ENCODE measurements around the gene TEX14.

The TEX14 gene

DNA sequence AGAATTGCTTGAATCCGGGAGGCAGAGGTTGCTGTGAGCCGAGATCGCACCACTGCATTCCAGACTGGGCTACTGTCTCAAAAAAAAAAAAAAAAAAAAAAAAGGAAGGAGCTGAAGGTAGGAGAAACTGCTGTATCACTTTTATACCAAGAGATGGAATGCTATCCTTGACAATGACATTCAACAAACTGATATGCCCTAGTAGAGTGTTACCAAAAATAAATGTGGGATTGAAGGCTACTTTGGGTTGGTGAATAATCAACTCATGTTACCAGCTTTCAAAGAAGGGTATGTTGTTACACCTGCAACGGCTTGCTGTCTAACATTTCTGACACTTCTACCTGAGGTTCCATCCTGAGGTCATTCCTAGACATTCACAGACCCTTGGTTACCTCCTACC, 84.9 kb downstream of the TEX14 start:
- Histone ChIP-seq H3K9me3 (ENCODE audit: control insufficient read depth, low read length) (no peaks in the 10 kb centered on the region), H3K27ac (ENCODE audit: low read depth, low read length, severe bottlenecking) (no peak overlapping the region), H3K4me1 (ENCODE audit: control insufficient read depth, insufficient read depth, low read length, poor library complexity, severe bottlenecking) (no peaks in the 10 kb centered on the region), H3K4me3 (ENCODE audit: extremely low read depth, insufficient read depth, low read length, poor library complexity, severe bottlenecking) (no peak overlapping the region), H3K36me3 (ENCODE audit: control insufficient read depth, insufficient read depth, low read length) (no peaks in the 10 kb centered on the region)
- WGBS, 2 experiments (ENCODE audit: insufficient coverage in 2 of 2), result 100% methylated on average over 1 of the region's 4 CpGs

DNA sequence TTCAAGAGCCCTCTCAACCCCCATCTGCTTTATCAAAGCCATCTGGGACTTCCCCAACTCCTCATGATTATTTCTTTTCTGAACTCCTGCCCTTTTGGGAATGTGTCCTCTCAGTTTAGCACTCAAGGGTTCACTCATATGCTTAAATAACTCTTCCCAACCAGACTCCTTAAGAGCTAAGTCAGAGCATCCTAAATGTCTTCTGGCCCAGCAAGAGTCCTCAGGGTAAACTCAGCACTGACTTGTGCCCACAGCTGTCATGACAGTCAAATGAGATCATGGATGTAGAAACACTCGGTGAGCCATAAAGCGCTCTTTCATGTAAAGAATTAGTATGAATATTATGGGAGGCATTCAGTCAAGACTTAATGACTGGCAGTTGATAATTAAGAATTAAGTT, 85.9 kb downstream of the TEX14 start:
- no peaks in the 10 kb centered on the region for H3K36me3 ChIP-seq (ENCODE audit: control insufficient read depth, insufficient read depth, low read length)
- no peak overlapping the region for H3K27ac ChIP-seq (ENCODE audit: low read depth, low read length, severe bottlenecking)
- H3K9me3 ChIP-seq (ENCODE audit: control insufficient read depth, low read length), result no peaks in the 10 kb centered on the region
- H3K4me1 ChIP-seq (ENCODE audit: control insufficient read depth, insufficient read depth, low read length, poor library complexity, severe bottlenecking), result no peaks in the 10 kb centered on the region
- WGBS, 2 experiments (ENCODE audit: insufficient coverage in 2 of 2), result 91 to 100% methylated on average over 2 of the region's 2 CpGs
- no peak overlapping the region for H3K4me3 ChIP-seq (ENCODE audit: extremely low read depth, insufficient read depth, low read length, poor library complexity, severe bottlenecking)

DNA sequence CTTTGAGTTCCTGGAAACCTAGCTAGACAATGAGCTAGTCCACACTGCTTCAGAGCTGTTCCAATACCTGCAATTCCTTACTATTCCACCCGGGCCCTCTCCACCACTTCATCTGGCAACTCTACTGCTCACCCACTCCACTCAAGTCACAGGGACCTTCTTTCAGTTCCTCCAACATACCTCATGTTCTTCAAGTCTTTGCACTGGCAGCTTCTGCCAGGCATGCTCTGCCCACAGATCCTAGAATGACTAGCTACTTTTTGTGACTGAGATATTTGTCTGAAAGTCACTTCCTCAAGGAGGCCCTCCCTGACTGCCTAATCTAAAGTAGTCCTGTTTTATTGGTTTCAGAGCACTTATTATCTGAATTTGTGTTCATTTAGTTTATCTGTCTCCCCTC, 86.4 kb downstream of the TEX14 start:
- 67 to 89% methylated on average over 1 of the region's 1 CpG for WGBS, 2 experiments (ENCODE audit: insufficient coverage in 2 of 2)
- Histone ChIP-seq H3K27ac (ENCODE audit: low read depth, low read length, severe bottlenecking) (no peak overlapping the region), H3K4me3 (ENCODE audit: extremely low read depth, insufficient read depth, low read length, poor library complexity, severe bottlenecking) (no peak overlapping the region), H3K36me3 (ENCODE audit: control insufficient read depth, insufficient read depth, low read length) (no peaks in the 10 kb centered on the region), H3K4me1 (ENCODE audit: control insufficient read depth, insufficient read depth, low read length, poor library complexity, severe bottlenecking) (no peaks in the 10 kb centered on the region), H3K9me3 (ENCODE audit: control insufficient read depth, low read length) (no peaks in the 10 kb centered on the region)

DNA sequence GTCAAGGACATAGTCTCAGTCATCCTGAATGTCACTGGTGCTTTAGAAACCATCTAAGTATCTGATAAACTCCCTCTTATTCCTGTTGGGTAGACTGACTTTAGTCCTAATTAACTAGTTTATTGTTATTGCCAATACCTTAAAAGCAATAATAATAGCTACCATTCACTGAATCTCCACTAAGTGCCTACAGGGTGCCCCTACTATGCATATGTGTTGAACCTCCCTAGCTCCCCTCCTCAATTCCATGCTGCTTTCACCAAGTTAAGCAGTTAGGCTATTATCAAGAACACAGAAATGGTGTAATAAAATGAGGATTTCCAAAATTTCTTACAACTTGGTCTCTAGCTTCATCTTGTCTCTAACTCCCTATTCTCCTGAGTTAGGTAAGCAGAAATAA, 89.9 kb downstream of the TEX14 start:
- Histone ChIP-seq H3K4me1 (ENCODE audit: control insufficient read depth, insufficient read depth, low read length, poor library complexity, severe bottlenecking) (no peaks in the 10 kb centered on the region), H3K36me3 (ENCODE audit: control insufficient read depth, insufficient read depth, low read length) (no peaks in the 10 kb centered on the region), H3K9me3 (ENCODE audit: control insufficient read depth, low read length) (no peaks in the 10 kb centered on the region), H3K27ac (ENCODE audit: low read depth, low read length, severe bottlenecking) (no peak overlapping the region), H3K4me3 (ENCODE audit: extremely low read depth, insufficient read depth, low read length, poor library complexity, severe bottlenecking) (no peak overlapping the region)

DNA sequence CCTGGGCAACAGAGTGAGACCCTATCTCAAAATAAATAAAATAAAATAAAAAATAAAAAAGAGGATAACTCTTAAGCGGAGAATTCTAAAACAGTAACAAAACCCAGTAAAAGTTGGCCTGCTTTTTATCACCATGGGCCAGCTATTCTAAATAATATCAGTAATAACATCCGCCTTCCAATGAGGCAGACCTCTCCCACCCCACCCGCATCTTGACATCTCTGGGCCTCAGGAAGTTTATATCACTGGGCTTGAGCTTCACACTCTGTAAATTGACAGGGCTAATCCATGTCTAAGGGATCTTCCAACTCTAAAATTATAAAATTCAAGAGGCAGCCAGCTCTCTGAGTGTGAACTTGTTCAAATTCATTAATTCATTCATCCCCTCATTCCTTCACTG, 94.5 kb downstream of the TEX14 start:
- Histone ChIP-seq H3K4me3 (ENCODE audit: extremely low read depth, insufficient read depth, low read length, poor library complexity, severe bottlenecking) (no peak overlapping the region), H3K9me3 (ENCODE audit: control insufficient read depth, low read length) (no peaks in the 10 kb centered on the region), H3K27ac (ENCODE audit: low read depth, low read length, severe bottlenecking) (no peak overlapping the region), H3K36me3 (ENCODE audit: control insufficient read depth, insufficient read depth, low read length) (no peaks in the 10 kb centered on the region), H3K4me1 (ENCODE audit: control insufficient read depth, insufficient read depth, low read length, poor library complexity, severe bottlenecking) (no peaks in the 10 kb centered on the region)
- 89 to 100% methylated on average over 3 of the region's 3 CpGs for WGBS, 2 experiments (ENCODE audit: insufficient coverage in 2 of 2)

DNA sequence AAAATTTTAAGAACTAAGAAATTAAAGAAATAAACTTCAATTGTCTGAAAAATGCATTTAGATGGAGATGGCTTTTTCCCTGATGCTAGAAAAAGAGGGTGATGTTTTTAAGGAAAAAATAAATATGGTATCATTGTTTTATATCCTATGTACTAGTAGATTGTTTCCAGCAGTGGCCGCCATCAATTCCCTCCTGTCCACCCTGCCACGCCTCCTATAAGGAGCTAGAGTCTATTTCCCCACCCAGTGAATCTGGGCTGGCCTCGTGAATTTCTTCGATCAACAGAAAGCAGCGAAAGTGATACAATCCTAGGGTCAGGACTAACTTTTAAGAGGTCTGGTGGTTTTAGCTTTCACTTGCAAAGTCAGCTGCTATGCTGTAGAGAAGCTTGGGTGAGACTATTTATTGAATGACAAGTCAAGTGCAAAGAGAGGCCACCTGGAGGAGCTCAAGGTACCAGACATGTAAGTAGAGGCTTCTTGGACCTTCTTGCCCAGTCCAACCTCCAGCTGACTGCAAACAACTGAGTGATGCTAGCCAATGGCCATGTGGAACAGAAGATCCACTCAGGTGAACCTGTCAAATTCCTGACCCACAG, 96.6 kb downstream of the TEX14 start:
- no peaks in the 10 kb centered on the region for H3K4me1 ChIP-seq (ENCODE audit: control insufficient read depth, insufficient read depth, low read length, poor library complexity, severe bottlenecking)
- no peaks in the 10 kb centered on the region for H3K9me3 ChIP-seq (ENCODE audit: control insufficient read depth, low read length)
- WGBS, 2 experiments (ENCODE audit: insufficient coverage in 2 of 2), result 76 to 93% methylated on average over 4 to 5 of the region's 5 CpGs

DNA sequence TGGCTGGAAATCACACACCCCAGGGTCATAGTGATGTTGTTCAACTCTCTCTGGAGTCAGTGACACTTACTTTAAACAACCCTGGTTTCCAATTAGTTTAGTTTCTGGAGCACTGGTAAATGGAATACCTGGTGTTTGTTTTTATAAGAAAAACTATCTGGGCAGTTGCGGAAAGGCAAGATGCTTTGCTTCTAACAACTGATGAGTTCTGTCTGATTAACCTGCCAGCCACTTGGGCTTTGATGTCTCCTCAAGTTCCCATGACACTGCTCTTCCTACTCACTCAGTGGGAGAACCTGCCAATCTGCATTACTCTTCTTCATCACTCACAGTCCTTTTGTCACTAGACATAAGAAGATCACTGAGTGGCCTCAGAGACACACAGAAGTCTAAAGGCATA, 98.7 kb downstream of the TEX14 start:
- WGBS, 2 experiments (ENCODE audit: insufficient coverage in 2 of 2), result 100% methylated on average over 1 of the region's 1 CpG
- no peaks in the 10 kb centered on the region for H3K9me3 ChIP-seq (ENCODE audit: control insufficient read depth, low read length)
- H3K27ac ChIP-seq (ENCODE audit: low read depth, low read length, severe bottlenecking), result no peak overlapping the region
- H3K36me3 ChIP-seq (ENCODE audit: control insufficient read depth, insufficient read depth, low read length), result no peaks in the 10 kb centered on the region
- H3K4me3 ChIP-seq (ENCODE audit: extremely low read depth, insufficient read depth, low read length, poor library complexity, severe bottlenecking), result no peak overlapping the region
- no peaks in the 10 kb centered on the region for H3K4me1 ChIP-seq (ENCODE audit: control insufficient read depth, insufficient read depth, low read length, poor library complexity, severe bottlenecking)

More for the DNA sequence above, 96.6 kb downstream of the TEX14 start:
- Histone ChIP-seq H3K36me3 (ENCODE audit: control insufficient read depth, insufficient read depth, low read length) (no peaks in the 10 kb centered on the region), H3K27ac (ENCODE audit: low read depth, low read length, severe bottlenecking) (no peak overlapping the region), H3K4me3 (ENCODE audit: extremely low read depth, insufficient read depth, low read length, poor library complexity, severe bottlenecking) (no peak overlapping the region)

DNA sequence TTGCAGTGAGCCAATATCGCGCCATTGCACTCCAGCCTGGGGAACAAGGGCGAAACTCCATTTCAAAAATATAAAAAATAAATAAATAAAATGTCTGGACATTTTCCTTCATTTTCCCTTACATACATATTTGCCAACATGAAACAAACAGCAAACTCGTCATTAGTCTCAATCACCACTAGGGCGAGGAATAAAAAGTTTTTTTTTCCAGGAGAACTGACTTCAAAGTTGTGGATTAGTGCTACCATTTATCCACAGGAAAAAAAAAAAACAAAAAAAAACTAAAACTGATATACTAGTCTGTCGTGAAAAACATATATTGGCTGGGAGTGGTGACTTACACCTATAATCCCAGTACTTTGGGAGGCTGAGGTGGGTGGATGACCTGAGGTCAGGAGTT, 100.4 kb downstream of the TEX14 start:
- H3K9me3 ChIP-seq (ENCODE audit: control insufficient read depth, low read length), result no peaks in the 10 kb centered on the region
- WGBS, 2 experiments (ENCODE audit: insufficient coverage in 2 of 2), result 88% methylated on average over 1 of the region's 6 CpGs; no CpG with 5 or more reads in 1 of the 2 experiments

DNA sequence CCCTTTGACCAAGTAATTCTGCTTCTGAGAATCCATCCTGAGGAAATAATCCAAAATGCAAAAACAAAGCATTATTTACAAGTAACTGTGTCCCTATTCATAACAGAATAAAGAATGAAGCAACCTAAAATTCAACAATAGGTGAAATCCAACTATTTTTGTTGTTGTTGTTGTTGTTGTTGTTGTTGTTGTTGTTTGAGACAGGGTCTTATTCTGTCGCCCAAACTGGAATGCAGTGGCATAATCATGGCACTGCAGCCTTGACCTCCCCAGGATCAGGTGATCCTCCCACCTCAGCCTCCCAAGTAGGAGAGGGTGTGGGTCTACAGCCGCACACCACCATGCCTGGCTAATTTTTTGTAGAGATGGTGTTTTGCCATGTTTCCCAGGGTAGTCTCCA, 101.5 kb downstream of the TEX14 start:
- Histone ChIP-seq H3K4me1 (ENCODE audit: control insufficient read depth, insufficient read depth, low read length, poor library complexity, severe bottlenecking) (no peaks in the 10 kb centered on the region), H3K27ac (ENCODE audit: low read depth, low read length, severe bottlenecking) (no peak overlapping the region), H3K4me3 (ENCODE audit: extremely low read depth, insufficient read depth, low read length, poor library complexity, severe bottlenecking) (no peak overlapping the region), H3K36me3 (ENCODE audit: control insufficient read depth, insufficient read depth, low read length) (no peaks in the 10 kb centered on the region), H3K9me3 (ENCODE audit: control insufficient read depth, low read length) (no peaks in the 10 kb centered on the region)
- 88% methylated on average over 1 of the region's 2 CpGs; no CpG with 5 or more reads in 1 of the 2 experiments for WGBS, 2 experiments (ENCODE audit: insufficient coverage in 2 of 2)

More for the DNA sequence above, 100.4 kb downstream of the TEX14 start:
- Histone ChIP-seq H3K4me1 (ENCODE audit: control insufficient read depth, insufficient read depth, low read length, poor library complexity, severe bottlenecking) (no peaks in the 10 kb centered on the region), H3K36me3 (ENCODE audit: control insufficient read depth, insufficient read depth, low read length) (no peaks in the 10 kb centered on the region), H3K27ac (ENCODE audit: low read depth, low read length, severe bottlenecking) (no peak overlapping the region), H3K4me3 (ENCODE audit: extremely low read depth, insufficient read depth, low read length, poor library complexity, severe bottlenecking) (no peak overlapping the region)

DNA sequence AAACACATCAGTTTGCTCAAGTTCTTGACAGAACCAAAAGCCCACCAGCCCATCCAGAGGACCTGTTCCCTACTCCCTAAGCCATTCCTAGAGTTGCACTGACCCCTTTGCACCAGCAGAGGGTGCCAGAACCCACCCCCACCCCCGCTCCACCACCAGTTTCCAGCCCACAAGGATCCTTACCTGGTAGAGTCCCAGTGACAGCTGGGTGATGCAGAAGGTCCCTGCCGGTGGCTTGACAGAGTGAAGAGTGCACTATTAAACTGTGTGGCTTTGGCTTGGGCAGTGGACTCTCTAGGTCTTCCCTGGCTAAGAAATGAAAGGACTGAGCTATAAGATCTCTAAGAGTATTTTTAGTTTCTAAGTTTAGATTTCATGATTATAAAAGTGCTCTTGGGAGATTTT, 104.1 kb downstream of the TEX14 start:
- no peak overlapping the region for H3K27ac ChIP-seq (ENCODE audit: low read depth, low read length, severe bottlenecking)
- no peaks in the 10 kb centered on the region for H3K9me3 ChIP-seq (ENCODE audit: control insufficient read depth, low read length)
- H3K4me3 ChIP-seq (ENCODE audit: extremely low read depth, insufficient read depth, low read length, poor library complexity, severe bottlenecking), result no peak overlapping the region
- WGBS, 2 experiments (ENCODE audit: insufficient coverage in 2 of 2), result 7 to 25% methylated on average over 1 to 2 of the region's 2 CpGs
- no peaks in the 10 kb centered on the region for H3K36me3 ChIP-seq (ENCODE audit: control insufficient read depth, insufficient read depth, low read length)
- no peaks in the 10 kb centered on the region for H3K4me1 ChIP-seq (ENCODE audit: control insufficient read depth, insufficient read depth, low read length, poor library complexity, severe bottlenecking)

DNA sequence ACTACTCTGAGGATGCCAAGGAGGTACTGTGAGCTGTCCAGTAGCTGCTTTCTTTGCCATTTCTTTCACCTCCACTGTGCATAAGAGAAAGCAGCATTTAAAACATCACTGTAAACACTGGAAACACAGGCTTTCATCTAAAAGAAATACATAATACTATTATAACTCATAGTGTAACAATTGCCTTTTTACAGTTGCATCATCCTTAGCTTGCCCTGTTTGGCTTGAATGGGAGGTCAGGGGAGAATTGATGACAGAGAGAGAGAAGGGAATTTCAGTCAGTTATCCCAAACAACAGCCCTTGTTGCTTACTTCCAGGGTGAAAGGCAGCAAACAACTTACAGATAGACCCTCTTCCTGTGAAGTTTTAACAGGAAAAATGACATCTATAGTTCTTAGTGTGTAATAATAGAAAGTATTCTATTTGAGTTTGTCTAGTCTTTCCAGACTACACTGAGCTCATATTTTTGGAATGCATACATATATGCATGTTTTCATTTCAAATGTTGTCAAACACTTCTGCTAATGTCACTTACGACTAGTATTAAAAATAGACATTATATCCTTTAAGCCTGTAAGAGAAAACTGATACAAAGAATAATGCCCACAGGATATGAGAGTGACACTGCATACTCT, 105.7 kb downstream of the TEX14 start:
- no CpG with 5 or more reads among the region's 1 CpG for WGBS, 2 experiments (ENCODE audit: insufficient coverage in 2 of 2)
- H3K36me3 ChIP-seq (ENCODE audit: control insufficient read depth, insufficient read depth, low read length), result no peaks in the 10 kb centered on the region
- no peak overlapping the region for H3K27ac ChIP-seq (ENCODE audit: low read depth, low read length, severe bottlenecking)
- no peaks in the 10 kb centered on the region for H3K9me3 ChIP-seq (ENCODE audit: control insufficient read depth, low read length)
- no peaks in the 10 kb centered on the region for H3K4me1 ChIP-seq (ENCODE audit: control insufficient read depth, insufficient read depth, low read length, poor library complexity, severe bottlenecking)
- H3K4me3 ChIP-seq (ENCODE audit: extremely low read depth, insufficient read depth, low read length, poor library complexity, severe bottlenecking), result no peak overlapping the region
